Transverse colon (tissue), 4 donors: Measurements from ENCODE around the gene ELAVL3. TPM values are rescaled to one million over a fixed set of nuclear protein-coding genes. Genes with fewer than 3 reads are reported as not detected.

Experiments used
- DNase-seq: peaks from one replicate; pipeline ENCODE4 v3.0.0-alpha.2; 2019
- H3K27ac ChIP-seq, 4 donors: fragments of 200-600 bp; sonication (generic); 2 replicates each; pipeline ENCODE4 v1.5.1; 2016 to 2018; ENCODE audit warnings: inconsistent platforms in 4 of 4
- H3K27me3 ChIP-seq: fragments of 200-600 bp; sonication (generic); 2 replicates; pipeline ENCODE4 v1.5.1; 2017; ENCODE audit warnings: inconsistent platforms
- H3K36me3 ChIP-seq, 4 donors: fragments of 200-600 bp; sonication (generic); 2 replicates each; pipeline ENCODE4 v1.5.1; 2017 to 2019; ENCODE audit warnings: inconsistent platforms in 4 of 4
- H3K4me1 ChIP-seq, 4 donors: fragments of 200-600 bp; sonication (generic); 2 replicates each; pipeline ENCODE4 v1.5.1; 2017 to 2020; ENCODE audit warnings: inconsistent platforms in 4 of 4
- H3K4me3 ChIP-seq, 4 donors: fragments of 200-600 bp; sonication (generic); 1 replicate in 1 of 4; 2 replicates in 3 of 4; pipeline versions ENCODE4 v1.5.1 to v1.6.1; 2017 to 2019; ENCODE audit warnings: inconsistent platforms in 4 of 4
- H3K9me3 ChIP-seq, 2 donors: fragments of 200-600 bp; sonication (generic); 2 replicates each; pipeline ENCODE4 v1.5.1; 2017 to 2019; ENCODE audit warnings: inconsistent platforms in 2 of 2
- CTCF ChIP-seq, 5 experiments: fragments of 200-600 bp in 3 of 5; fragments of 450-650 bp in 2 of 5; sonication (generic) in 3 of 5; IDR thresholded peaks; 1 replicate in 2 of 5; 2 replicates in 3 of 5; pipeline ENCODE4 v1.5.1; 2016 to 2017; ENCODE audit warnings: antibody characterized with exemption in 5 of 5, inconsistent platforms in 3 of 5, mild to moderate bottlenecking in 2 of 5, moderate library complexity in 1 of 5
- EP300 ChIP-seq: sonication (generic); formaldehyde crosslinking; IDR thresholded peaks from one replicate; pipeline ENCODE4 v1.6.1; 2017; ENCODE audit warnings: antibody characterized with exemption, low read depth
- POLR2A ChIP-seq: fragments of 450-650 bp; IDR thresholded peaks from one replicate; pipeline ENCODE4 v1.6.1; 2016; ENCODE audit warnings: antibody characterized with exemption, mild to moderate bottlenecking, moderate library complexity
- POLR2AphosphoS5 ChIP-seq, 3 donors: sonication (generic); formaldehyde crosslinking; IDR thresholded peaks; one replicate each; pipeline ENCODE4 v1.6.1; 2016; ENCODE audit warnings: antibody characterized with exemption in 3 of 3
- WGBS, 2 donors: methylation state at CpG; one replicate each; pipeline ENCODE4 v1.1.5; 2018; ENCODE audit warnings: low coverage in 1 of 2; 5-methylcytosine and 5-hydroxymethylcytosine counted together
- in situ Hi-C, 4 donors: fragments of 200-750 bp; cut with MboI; loops; one replicate each; pipeline versions ENCODE4 v1.15.0 to v1.15.1; 2017; ENCODE audit warnings: low sequenced_read_pairs in 3 of 4, low pct_ligation_motif_present in 1 of 4, low pct_unique_long_range_greater_than_20kb in 1 of 4
- intact Hi-C: fragments of 100-400 bp; cut with DNase I; formaldehyde crosslinking; loops from one replicate; pipeline ENCODE4 v1.15.1; 2023; ENCODE audit warnings: low total_unique reads
- total RNA-seq, 4 donors: library from RNA; depleted of rRNA; stranded (reverse); fragments of >200 nt; gene quantifications; one replicate each; pipeline ENCODE4 v1.1.0, GENCODE V29; 2016

Gene ELAVL3
- total RNA-seq, 4 donors from 2014 or later: 0.27 to 3.2 (median 1.3) TPM; not detected in 1

GRCh38 chr19:11445141-11445540 lies 35.7 kb downstream of the ELAVL3 start:
- Histone ChIP-seq H3K4me3 (no peak overlapping the region), H3K4me1 (no peaks in the 10 kb centered on the region), H3K27ac (no peak overlapping the region), H3K36me3 (peaks cover 0 to 63% (median 26%) of the 10 kb centered on the region in 4 donors), H3K9me3 (no peaks in the 10 kb centered on the region), H3K27me3 (no peaks in the 10 kb centered on the region)
- 87 to 100% methylated on average over 2 to 13 of the region's 13 CpGs for WGBS, 2 donors
- intact Hi-C loops (loop anchor here (10.0 kb wide), 2 partner anchors 150 to 330 kb away; partner anchors contain the start of gene TSPAN16), in situ Hi-C loops (no loop called here)
- TF ChIP-seq EP300 (no peak), CTCF (IDR thresholded peaks at IDR 0.05) (no peak)
- DNase-seq: no peak

GRCh38 chr19:11444059-11444458 lies 36.8 kb downstream of the ELAVL3 start:
- H3K9me3 ChIP-seq: no peaks in the 10 kb centered on the region
- no peak overlapping the region for H3K4me3 ChIP-seq
- peaks cover 0 to 64% (median 23%) of the 10 kb centered on the region in 4 donors for H3K36me3 ChIP-seq
- no peaks in the 10 kb centered on the region for H3K4me1 ChIP-seq
- DNase-seq: no peak
- no peaks in the 10 kb centered on the region for H3K27me3 ChIP-seq
- TF ChIP-seq POLR2AphosphoS5 (IDR thresholded peaks at IDR 0.05) (no peak), POLR2A (no peak), EP300 (no peak), CTCF (IDR thresholded peaks at IDR 0.05) (no peak)
- intact Hi-C loops: loop anchor here (10.0 kb wide), 2 partner anchors 149 to 329 kb away; partner anchors contain the start of gene TSPAN16
- no peak overlapping the region for H3K27ac ChIP-seq
- in situ Hi-C loops: no loop called here
- 71% methylated on average over 3 of the region's 5 CpGs; no CpG with 5 or more reads in 1 of the 2 donors for WGBS, 2 donors

GRCh38 chr19:11437955-11438354 lies 42.9 kb downstream of the ELAVL3 start:
- peak; percentile 43 for DNase-seq
- H3K4me3 ChIP-seq: no peak overlapping the region
- WGBS, 2 donors: 90% methylated on average over 9 of the region's 9 CpGs; no CpG with 5 or more reads in 1 of the 2 donors
- intact Hi-C loops: no loop called here
- H3K36me3 ChIP-seq: peaks cover 0 to 46% (median 20%) of the 10 kb centered on the region in 4 donors
- H3K4me1 ChIP-seq: peaks cover 9 to 18% (median 15%) of the 10 kb centered on the region in 4 donors
- no peaks in the 10 kb centered on the region for H3K27me3 ChIP-seq
- H3K27ac ChIP-seq: peak overlapping the region in 1 of 4 donors; percentile 13
- in situ Hi-C loops: loop anchor here in 2 of 4 donors (10.0 kb wide), 2 partner anchors 63 to 143 kb away; partner anchors contain the start of genes SWSAP1 (in 1 of the 2) and TSPAN16 (in 1 of the 2)
- no peak for TF ChIP-seq EP300
- no peak for TF ChIP-seq CTCF (IDR thresholded peaks at IDR 0.05)
- no peak for TF ChIP-seq POLR2A
- no peaks in the 10 kb centered on the region for H3K9me3 ChIP-seq

GRCh38 chr19:11435833-11436313 lies 45.0 kb downstream of the ELAVL3 start:
- Histone ChIP-seq H3K4me3 (peak overlapping the region; percentile 58 to 77 (median 70)), H3K27ac (peak overlapping the region; percentile 82 to 92 (median 86)), H3K36me3 (peaks cover 0 to 26% (median 13%) of the 10 kb centered on the region in 4 donors), H3K9me3 (no peaks in the 10 kb centered on the region), H3K4me1 (peaks cover 9 to 18% (median 15%) of the 10 kb centered on the region in 4 donors), H3K27me3 (no peaks in the 10 kb centered on the region)
- 0 to 3% methylated on average over 1 to 19 of the region's 21 CpGs for WGBS, 2 donors
- intact Hi-C loops (no loop called here), in situ Hi-C loops (loop anchor here in 2 of 4 donors (10.0 kb wide), 2 partner anchors 61 to 141 kb away; partner anchors contain the start of genes SWSAP1 (in 1 of the 2) and TSPAN16 (in 1 of the 2))
- peak; percentile 45 for DNase-seq
- TF ChIP-seq EP300 (no peak), POLR2A (peak; percentile 2), CTCF (IDR thresholded peaks at IDR 0.05) (no peak), POLR2AphosphoS5 (IDR thresholded peaks at IDR 0.05) (no peak)
